Heart left ventricle (tissue), 16 donors: ENCODE results near the gene PDZD4. TPM values are rescaled to one million over a fixed set of nuclear protein-coding genes. Genes with fewer than 3 reads are reported as not detected.

Source experiments
- ATAC-seq, 4 donors: fragments of 200-7000 bp; cut with Tn5 transposase; one replicate each; pipeline ENCODE4 v1.9.1; 2020 to 2022; ENCODE audit warnings: moderate library complexity in 4 of 4, mild to moderate bottlenecking in 3 of 4, moderate number of reproducible peaks in 1 of 4
- DNase-seq, 5 donors: peaks; one replicate each; pipeline ENCODE4 v3.0.0-alpha.2; 2020
- H3K27ac ChIP-seq, 12 donors: fragments of 200-600 bp; sonication (generic) in 4 of 12; one replicate each; pipeline versions ENCODE4 v1.5.0 to v1.8.0; 2016 to 2022; ENCODE audit warnings: mild to moderate bottlenecking in 2 of 12
- H3K27me3 ChIP-seq, 9 donors: fragments of 200-600 bp; sonication (generic) in 2 of 9; one replicate each; pipeline versions ENCODE4 v1.5.1 to v1.8.0; 2016 to 2022; ENCODE audit warnings: mild to moderate bottlenecking in 3 of 9
- H3K36me3 ChIP-seq, 9 donors: fragments of 200-600 bp; sonication (generic) in 2 of 9; one replicate each; pipeline versions ENCODE4 v1.5.0 to v1.8.0; 2018 to 2022; ENCODE audit warnings: mild to moderate bottlenecking in 2 of 9
- H3K4me1 ChIP-seq, 12 donors: fragments of 200-600 bp; sonication (generic) in 4 of 12; one replicate each; pipeline versions ENCODE4 v1.5.0 to v1.8.0; 2016 to 2022; ENCODE audit warnings: mild to moderate bottlenecking in 3 of 12
- H3K4me3 ChIP-seq, 12 donors: fragments of 200-600 bp; sonication (generic) in 4 of 12; one replicate each; pipeline versions ENCODE4 v1.5.0 to v1.8.0; 2017 to 2022; ENCODE audit warnings: mild to moderate bottlenecking in 9 of 12, moderate library complexity in 4 of 12
- H3K9me3 ChIP-seq, 12 donors: fragments of 200-600 bp; sonication (generic) in 4 of 12; one replicate each; pipeline versions ENCODE4 v1.5.0 to v1.8.0; 2016 to 2022; ENCODE audit warnings: mild to moderate bottlenecking in 1 of 12
- POLR2A ChIP-seq, 2 donors: fragments of 450-650 bp; IDR thresholded peaks; one replicate each; pipeline ENCODE4 v1.6.1; 2017; ENCODE audit warnings: antibody characterized with exemption in 2 of 2, mild to moderate bottlenecking in 2 of 2, moderate library complexity in 2 of 2
- WGBS, 4 donors: extraction: QIAGEN DNeasy Blood & Tissue Kit in 2 of 4; methylation state at CpG; one replicate each; pipeline versions ENCODE4 v1.1.5 to v1.1.7; 2013 to 2018; 5-methylcytosine and 5-hydroxymethylcytosine counted together
- intact Hi-C, 10 donors: fragments of 100-400 bp; cut with DNase I; formaldehyde crosslinking; loops; one replicate each; pipeline versions ENCODE4 v1.11.1 to v1.14.2; 2022
- polyA plus RNA-seq, 2 donors: library from polyadenylated mRNA; stranded (reverse); fragments of 200-250 nt; gene quantifications; one replicate each; pipeline ENCODE4 v1.2.3, GENCODE V29; 2013
- total RNA-seq, 9 donors: library from RNA; depleted of rRNA in 2 of 9; stranded (reverse); fragments of >200 nt in 2 of 9; fragmentation: NEBNext Ultra II Directional in 3 of 9; extraction: Animal tissue kit (Norgen Biotek cat#: 25700) in 3 of 9; gene quantifications; one replicate each; pipeline versions ENCODE4 v1.1.0 to v1.2.4, GENCODE V29; 2016 to 2023
- TF ChIP-seq, protein P1 (sequence below), 12 donors: fragments of 200-600 bp; sonication (generic) in 4 of 12; IDR thresholded peaks; one replicate each; pipeline versions ENCODE4 v1.5.0 to v1.8.0; 2018 to 2022; ENCODE audit warnings: antibody characterized with exemption in 12 of 12, mild to moderate bottlenecking in 5 of 12
- donor health status: ischemic (EF 13 %, LVEDD 7.1; RV severe dilation, severe dysfunction).
- donor health status: healthy with polysubstance abuse.
- donor health status: DM: no; HTN: yes; CAD: no.
- donor health status: DM: no; HTN: no; CAD: no.
- donor health status: ischemic (EF 25% LVEDD 6.9; RV normal size, moderate dysfunction).
- donor health status: ischemic (EF 25% LVEDD 5.7; RV mildly dilated, moderate dysfunction).
- donor health status: healthy.
- donor health status: DM: yes; HTN: yes; CAD: no.
- donor health status: ischemic (EF 35%, LVEDD 5.7; RV mildly dilated, moderate dysfunction).
- donor health status: nonischemic (EF 11% LVEDD 7.7; RV severe dilation, severe dysfunction).
- donor health status: DM: yes; HTN: yes; CAD: no.
- donor health status: PGD.
- donor health status: ischemic (EF 29% LVEDD 5.4; RV normal size, mild dysfunction).
- donor health status: nonischemic (EF 23%, LVEDD 6.1; RV moderate dilation, normal function).

The PDZD4 gene
- total and polyA plus RNA-seq, 11 donors = 1.7 to 4.0 (median 2.4) TPM

DNA sequence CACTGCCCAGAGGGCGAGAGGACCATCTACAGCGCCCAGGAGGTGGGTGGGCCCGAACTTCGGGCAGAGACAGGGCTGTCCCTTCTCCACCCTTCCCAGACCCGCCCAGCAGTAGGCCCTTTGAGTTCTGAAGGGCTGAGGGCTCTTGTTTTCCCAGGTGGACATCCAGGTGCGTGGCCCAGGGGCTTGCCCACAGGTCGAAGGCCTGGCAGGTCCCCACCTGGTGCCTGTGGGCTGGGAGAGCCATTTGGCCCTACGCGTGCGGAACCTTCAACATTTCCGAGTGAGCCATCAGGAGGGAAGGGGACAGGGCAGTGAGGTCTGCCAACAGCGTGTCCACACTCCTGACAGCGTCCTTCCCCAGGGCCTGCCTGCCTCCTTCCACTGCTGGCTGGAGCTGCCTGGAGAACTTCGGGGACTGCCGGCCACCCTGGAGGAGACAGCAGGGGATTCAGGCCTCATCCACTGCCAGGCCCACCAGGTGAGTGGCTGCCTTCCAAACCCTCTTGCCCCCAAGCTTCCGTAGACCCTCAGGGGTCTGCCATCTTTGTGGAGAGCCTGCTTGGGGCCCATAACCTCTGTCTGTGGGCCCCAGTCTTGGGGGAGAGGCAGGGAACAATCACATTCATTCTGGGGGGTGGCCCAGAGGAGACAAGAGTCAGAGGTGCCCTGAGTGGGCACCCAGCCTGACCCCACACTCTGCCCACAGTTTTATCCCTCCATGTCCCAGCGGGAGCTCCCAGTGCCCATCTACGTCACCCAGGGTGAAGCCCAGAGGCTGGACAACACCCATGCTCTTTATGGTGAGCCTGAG, 59.5 kb downstream of the PDZD4 start:
- DNase-seq (peak in 1 of 5 donors; percentile 7), ATAC-seq (no peak)
- TF ChIP-seq, protein P1, sequence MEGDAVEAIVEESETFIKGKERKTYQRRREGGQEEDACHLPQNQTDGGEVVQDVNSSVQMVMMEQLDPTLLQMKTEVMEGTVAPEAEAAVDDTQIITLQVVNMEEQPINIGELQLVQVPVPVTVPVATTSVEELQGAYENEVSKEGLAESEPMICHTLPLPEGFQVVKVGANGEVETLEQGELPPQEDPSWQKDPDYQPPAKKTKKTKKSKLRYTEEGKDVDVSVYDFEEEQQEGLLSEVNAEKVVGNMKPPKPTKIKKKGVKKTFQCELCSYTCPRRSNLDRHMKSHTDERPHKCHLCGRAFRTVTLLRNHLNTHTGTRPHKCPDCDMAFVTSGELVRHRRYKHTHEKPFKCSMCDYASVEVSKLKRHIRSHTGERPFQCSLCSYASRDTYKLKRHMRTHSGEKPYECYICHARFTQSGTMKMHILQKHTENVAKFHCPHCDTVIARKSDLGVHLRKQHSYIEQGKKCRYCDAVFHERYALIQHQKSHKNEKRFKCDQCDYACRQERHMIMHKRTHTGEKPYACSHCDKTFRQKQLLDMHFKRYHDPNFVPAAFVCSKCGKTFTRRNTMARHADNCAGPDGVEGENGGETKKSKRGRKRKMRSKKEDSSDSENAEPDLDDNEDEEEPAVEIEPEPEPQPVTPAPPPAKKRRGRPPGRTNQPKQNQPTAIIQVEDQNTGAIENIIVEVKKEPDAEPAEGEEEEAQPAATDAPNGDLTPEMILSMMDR (IDR thresholded peaks at IDR 0.05) = no peak
- no peak for TF ChIP-seq POLR2A (IDR thresholded peaks at IDR 0.05)
- Histone ChIP-seq H3K27ac (no peak overlapping the region), H3K4me3 (no peak overlapping the region), H3K36me3 (no peaks in the 10 kb centered on the region), H3K4me1 (peaks cover 0 to 7% (median 0%) of the 10 kb centered on the region in 12 donors), H3K9me3 (no peaks in the 10 kb centered on the region), H3K27me3 (no peaks in the 10 kb centered on the region)
- 77 to 95% (median 86%) methylated on average over 7 to 18 of the region's 18 CpGs for WGBS, 4 donors
- intact Hi-C loops = no loop called here

DNA sequence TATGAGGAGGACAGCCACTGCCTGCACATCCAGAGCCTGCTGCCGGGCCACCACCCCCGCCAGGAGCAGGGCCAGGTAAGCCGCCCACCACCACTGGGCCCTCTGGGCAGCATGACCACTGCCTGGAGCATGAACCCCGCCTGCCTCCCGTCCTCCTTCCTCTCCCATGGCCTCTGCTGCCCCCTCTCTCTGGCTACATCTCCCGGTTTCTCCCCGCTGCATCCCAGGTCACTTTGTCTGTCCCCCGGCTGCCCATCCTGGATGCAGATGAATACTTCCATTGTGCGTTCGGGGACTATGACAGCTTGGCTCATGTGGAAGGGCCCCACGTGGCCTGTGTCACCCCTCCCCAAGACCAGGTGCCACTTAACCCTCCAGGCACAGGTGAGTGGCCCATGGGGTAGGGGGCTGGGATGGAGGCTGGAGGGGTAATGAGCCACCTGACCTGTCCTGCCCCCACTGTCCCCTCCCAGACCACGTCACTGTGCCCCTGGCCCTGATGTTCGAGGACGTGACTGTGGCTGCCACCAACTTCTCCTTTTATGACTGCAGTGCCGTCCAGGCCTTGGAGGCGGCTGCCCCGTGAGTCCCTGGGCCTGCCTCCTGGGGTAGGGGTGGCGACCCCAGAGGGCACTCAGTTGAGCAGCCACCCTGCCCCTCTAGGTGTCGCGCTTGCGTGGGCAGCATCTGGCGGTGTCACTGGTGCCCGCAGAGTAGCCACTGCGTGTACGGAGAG, 60.3 kb downstream of the PDZD4 start:
- no peak overlapping the region for H3K27ac ChIP-seq
- DNase-seq (peak in 2 of 5 donors; percentile 13 to 19), ATAC-seq (no peak)
- intact Hi-C loops = no loop called here
- H3K27me3 ChIP-seq = no peaks in the 10 kb centered on the region
- peaks cover 0 to 15% (median 3%) of the 10 kb centered on the region in 12 donors for H3K4me1 ChIP-seq
- H3K36me3 ChIP-seq = no peaks in the 10 kb centered on the region
- 85 to 92% (median 87%) methylated on average over 18 to 25 of the region's 25 CpGs for WGBS, 4 donors
- H3K4me3 ChIP-seq = no peak overlapping the region
- no peak for TF ChIP-seq POLR2A (IDR thresholded peaks at IDR 0.05)
- TF ChIP-seq, protein P1 (IDR thresholded peaks at IDR 0.05) = no peak
- no peaks in the 10 kb centered on the region for H3K9me3 ChIP-seq

DNA sequence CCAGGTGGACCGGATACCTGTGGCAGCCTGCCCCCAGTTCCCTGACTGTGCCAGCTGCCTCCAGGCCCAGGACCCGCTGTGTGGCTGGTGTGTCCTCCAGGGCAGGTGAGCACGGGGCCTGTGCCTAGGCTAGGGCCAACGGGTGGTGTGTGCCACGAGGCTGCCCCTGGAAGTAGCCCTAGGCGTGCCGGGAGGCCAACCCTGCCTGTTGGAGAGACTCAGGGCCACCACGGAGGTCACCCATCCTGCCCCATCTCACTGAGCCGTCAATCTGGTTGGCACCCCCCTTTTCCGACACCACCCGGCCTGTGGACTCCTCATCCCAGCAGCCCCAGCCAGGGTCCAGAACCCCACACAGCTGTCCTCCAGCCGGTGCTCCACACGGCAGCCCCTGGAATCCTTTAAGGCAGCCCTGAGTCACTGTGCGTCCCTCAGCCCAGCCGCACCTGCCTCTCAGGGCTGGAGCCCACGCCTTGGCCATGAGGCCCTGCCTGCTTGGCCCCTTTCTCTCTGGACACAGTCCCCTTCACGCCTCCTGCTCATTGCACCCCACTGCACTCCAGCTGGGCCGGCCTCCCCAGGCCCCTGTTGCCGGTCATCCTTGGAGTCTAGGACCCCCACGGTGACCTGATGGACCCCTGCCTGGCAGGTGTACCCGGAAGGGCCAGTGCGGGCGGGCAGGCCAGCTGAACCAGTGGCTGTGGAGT, 61.0 kb downstream of the PDZD4 start:
- Histone ChIP-seq H3K9me3 (no peaks in the 10 kb centered on the region), H3K27me3 (no peaks in the 10 kb centered on the region), H3K27ac (no peak overlapping the region), H3K4me3 (no peak overlapping the region), H3K36me3 (no peaks in the 10 kb centered on the region), H3K4me1 (peaks cover 0 to 22% (median 5%) of the 10 kb centered on the region in 12 donors)
- intact Hi-C loops = no loop called here
- no peak for TF ChIP-seq POLR2A (IDR thresholded peaks at IDR 0.05)
- TF ChIP-seq, protein P1 (IDR thresholded peaks at IDR 0.05) = no peak
- no peak for ATAC-seq
- peak in 2 of 5 donors; percentile 16 to 26 for DNase-seq
- WGBS, 4 donors = 87 to 91% (median 90%) methylated on average over 19 to 23 of the region's 23 CpGs
